Gastrocnemius medialis (tissue), 4 donors: ENCODE measurements around the gene SPRYD3. TPM values are rescaled to one million over a fixed set of nuclear protein-coding genes. Genes with fewer than 3 reads are reported as not detected.
"Not testable (repeated sequence)": the region's sequence is repeated elsewhere in the genome, so short reads cannot be mapped to it uniquely, and the experiment has no call there.

Source experiments
- ATAC-seq, 2 donors: fragments of 150-250 bp; one replicate each; pipeline ENCODE4 v1.9.1; 2016
- DNase-seq, 2 donors: peaks; one replicate each; pipeline ENCODE4 v3.0.0-alpha.2; 2019
- H3K27ac ChIP-seq, 4 donors: fragments of 200-600 bp; sonication (generic); 1 replicate in 1 of 4; 2 replicates in 3 of 4; pipeline ENCODE4 v1.5.1; 2016 to 2018; ENCODE audit warnings: mild to moderate bottlenecking in 2 of 4, moderate library complexity in 1 of 4
- H3K27me3 ChIP-seq, 3 donors: fragments of 200-600 bp; sonication (generic) in 2 of 3; 1 replicate in 1 of 3; 2 replicates in 2 of 3; pipeline versions ENCODE4 v1.5.1 to v1.6.0; 2016 to 2019; ENCODE audit warnings: mild to moderate bottlenecking in 1 of 3, moderate library complexity in 1 of 3
- H3K36me3 ChIP-seq, 2 donors: fragments of 200-600 bp; sonication (generic) in 1 of 2; one replicate each; pipeline ENCODE4 v1.5.1; 2017 to 2018
- H3K4me1 ChIP-seq, 2 donors: fragments of 200-600 bp; sonication (generic) in 1 of 2; one replicate each; pipeline ENCODE4 v1.5.1; 2016 to 2017; ENCODE audit warnings: mild to moderate bottlenecking in 2 of 2
- H3K4me3 ChIP-seq, 4 donors: fragments of 200-600 bp; sonication (generic) in 3 of 4; 1 replicate in 1 of 4; 2 replicates in 3 of 4; pipeline ENCODE4 v1.5.1; 2016 to 2019; ENCODE audit warnings: mild to moderate bottlenecking in 2 of 4
- H3K9me3 ChIP-seq, 3 donors: fragments of 200-600 bp; sonication (generic) in 2 of 3; 1 replicate in 1 of 3; 2 replicates in 2 of 3; pipeline ENCODE4 v1.5.1; 2016 to 2019
- POLR2A ChIP-seq, 2 donors: fragments of 450-650 bp; IDR thresholded peaks; one replicate each; pipeline ENCODE4 v1.6.1; 2017; ENCODE audit warnings: antibody characterized with exemption in 2 of 2, mild to moderate bottlenecking in 2 of 2, moderate library complexity in 2 of 2
- in situ Hi-C, 4 donors: fragments of 200-750 bp; cut with MboI; loops; one replicate each; pipeline versions ENCODE4 v1.15.0 to v1.8.0; 2017; ENCODE audit warnings: low sequenced_read_pairs in 4 of 4
- intact Hi-C: fragments of 100-400 bp; cut with DNase I; formaldehyde crosslinking; loops from one replicate; pipeline ENCODE4 v1.15.1; 2023; ENCODE audit warnings: low total_unique reads
- total RNA-seq, 4 donors: library from RNA; depleted of rRNA; stranded (reverse); fragments of >200 nt; gene quantifications; one replicate each; pipeline versions ENCODE4 v1.1.0 to v1.2.3, GENCODE V29; 2016
- TF ChIP-seq, protein P1 (sequence below), 5 experiments: fragments of 450-650 bp in 3 of 5; fragments of 200-600 bp in 2 of 5; sonication (generic) in 2 of 5; IDR thresholded peaks in 4 of 5; conservative IDR thresholded peaks in 1 of 5; 1 replicate in 4 of 5; 2 replicates in 1 of 5; pipeline ENCODE4 v1.5.1; 2016 to 2019; ENCODE audit warnings: antibody characterized with exemption in 5 of 5, mild to moderate bottlenecking in 3 of 5, moderate library complexity in 3 of 5

Gene SPRYD3
- total RNA-seq, 4 donors from 2014 or later: 15.9 to 29.5 (median 25.5) TPM

GRCh38 chr12:53096089-53096741, 17.0 kb upstream of the SPRYD3 start:
- Histone ChIP-seq H3K4me1 (peaks cover 12 to 21% of the 10 kb centered on the region in 2 donors), H3K36me3 (no peaks in the 10 kb centered on the region), H3K9me3 (no peaks in the 10 kb centered on the region), H3K4me3 (peak overlapping the region in 3 of 4 donors; percentile 60 to 77 (median 71)), H3K27ac (peak overlapping the region; percentile 69 to 81 (median 79)), H3K27me3 (no peaks in the 10 kb centered on the region)
- in situ Hi-C loops: no loop called here
- intact Hi-C loops: loop anchor here (5.0 kb wide), 1 partner anchor 209 kb away; no protein-coding TSS in a partner anchor
- TF ChIP-seq POLR2A (IDR thresholded peaks at IDR 0.05): no peak
- TF ChIP-seq, protein P1, sequence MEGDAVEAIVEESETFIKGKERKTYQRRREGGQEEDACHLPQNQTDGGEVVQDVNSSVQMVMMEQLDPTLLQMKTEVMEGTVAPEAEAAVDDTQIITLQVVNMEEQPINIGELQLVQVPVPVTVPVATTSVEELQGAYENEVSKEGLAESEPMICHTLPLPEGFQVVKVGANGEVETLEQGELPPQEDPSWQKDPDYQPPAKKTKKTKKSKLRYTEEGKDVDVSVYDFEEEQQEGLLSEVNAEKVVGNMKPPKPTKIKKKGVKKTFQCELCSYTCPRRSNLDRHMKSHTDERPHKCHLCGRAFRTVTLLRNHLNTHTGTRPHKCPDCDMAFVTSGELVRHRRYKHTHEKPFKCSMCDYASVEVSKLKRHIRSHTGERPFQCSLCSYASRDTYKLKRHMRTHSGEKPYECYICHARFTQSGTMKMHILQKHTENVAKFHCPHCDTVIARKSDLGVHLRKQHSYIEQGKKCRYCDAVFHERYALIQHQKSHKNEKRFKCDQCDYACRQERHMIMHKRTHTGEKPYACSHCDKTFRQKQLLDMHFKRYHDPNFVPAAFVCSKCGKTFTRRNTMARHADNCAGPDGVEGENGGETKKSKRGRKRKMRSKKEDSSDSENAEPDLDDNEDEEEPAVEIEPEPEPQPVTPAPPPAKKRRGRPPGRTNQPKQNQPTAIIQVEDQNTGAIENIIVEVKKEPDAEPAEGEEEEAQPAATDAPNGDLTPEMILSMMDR (IDR thresholded peaks at IDR 0.05 in 4 of 5, conservative IDR thresholded peaks at IDR 0.05 in 1 of 5): no peak
- DNase-seq (peak; percentile 71 to 85), ATAC-seq (peak; percentile 28 to 52)

- DNase-seq, in situ Hi-C loops, H3K4me3 ChIP-seq, H3K36me3 ChIP-seq, H3K27me3 ChIP-seq, H3K9me3 ChIP-seq, ATAC-seq: not testable (repeated sequence)
- intact Hi-C loops: loop anchor here (5.0 kb wide), 1 partner anchor 208 kb away; no protein-coding TSS in a partner anchor
- H3K4me1 ChIP-seq: peaks cover 12 to 21% of the 10 kb centered on the region in 2 donors
- peak overlapping the region in 3 of 4 donors; percentile 69 to 81 (median 80) for H3K27ac ChIP-seq
Measured at GRCh38 chr12:53095596-53095895, 16.4 kb upstream of the SPRYD3 start.

DNA sequence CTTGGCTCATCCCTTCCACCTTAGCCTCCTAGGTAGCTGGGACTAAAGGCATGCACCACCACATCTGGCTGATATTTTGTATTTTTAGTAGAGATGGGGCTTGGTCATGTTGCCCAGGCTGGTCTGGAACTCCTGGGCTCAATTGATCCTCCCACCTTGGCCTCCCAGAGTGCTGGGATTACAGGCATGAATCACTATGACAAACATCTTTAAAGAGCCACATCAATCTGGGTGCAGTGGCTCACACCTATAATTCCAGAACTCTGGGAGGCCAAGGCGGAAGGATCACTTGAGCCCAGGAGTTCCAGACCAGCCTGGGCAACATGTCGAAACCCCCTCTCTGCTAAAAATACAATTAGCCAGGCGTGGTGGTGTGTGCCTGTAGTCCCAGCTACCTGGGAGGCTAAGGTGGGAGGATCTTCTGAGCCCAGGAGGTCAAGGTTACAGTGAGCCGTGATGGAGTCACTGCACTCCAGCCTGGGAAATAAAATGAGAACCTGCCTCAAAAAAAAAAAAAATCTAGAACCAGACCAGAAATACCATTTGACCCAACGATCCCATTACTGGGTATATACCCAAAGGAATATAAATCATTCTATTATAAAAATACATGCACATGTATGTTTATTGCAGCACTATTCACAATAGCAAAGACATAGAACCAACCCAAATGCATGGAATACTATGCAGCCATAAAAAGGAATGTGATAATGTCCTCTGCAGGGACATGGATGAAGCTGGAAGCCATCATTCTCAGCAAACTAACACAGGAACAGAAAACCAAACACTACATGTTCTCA, 15.8 kb upstream of the SPRYD3 start:
- intact Hi-C loops: loop anchor here (5.0 kb wide), 1 partner anchor 208 kb away; no protein-coding TSS in a partner anchor
- H3K4me3 ChIP-seq, H3K9me3 ChIP-seq, H3K27me3 ChIP-seq, H3K27ac ChIP-seq, DNase-seq, in situ Hi-C loops, H3K36me3 ChIP-seq, ATAC-seq: not testable (repeated sequence)
- H3K4me1 ChIP-seq: peaks cover 12 to 21% of the 10 kb centered on the region in 2 donors

GRCh38 chr12:53094394-53094787, 15.2 kb upstream of the SPRYD3 start:
- intact Hi-C loops (no loop called here), in situ Hi-C loops (no loop called here)
- TF ChIP-seq, protein P1 (IDR thresholded peaks at IDR 0.05 in 4 of 5, conservative IDR thresholded peaks at IDR 0.05 in 1 of 5): no peak
- TF ChIP-seq POLR2A (IDR thresholded peaks at IDR 0.05): no peak
- ATAC-seq: no peak
- Histone ChIP-seq H3K27ac (no peak overlapping the region), H3K4me1 (peaks cover 11 to 21% of the 10 kb centered on the region in 2 donors), H3K9me3 (no peaks in the 10 kb centered on the region), H3K27me3 (no peaks in the 10 kb centered on the region), H3K36me3 (no peaks in the 10 kb centered on the region), H3K4me3 (no peak overlapping the region)
- DNase-seq: no peak

- TF ChIP-seq, protein P1 (IDR thresholded peaks at IDR 0.05 in 4 of 5, conservative IDR thresholded peaks at IDR 0.05 in 1 of 5): no peak
- TF ChIP-seq POLR2A (IDR thresholded peaks at IDR 0.05): no peak
- H3K27me3 ChIP-seq: no peaks in the 10 kb centered on the region
- no peaks in the 10 kb centered on the region for H3K36me3 ChIP-seq
- H3K9me3 ChIP-seq: no peaks in the 10 kb centered on the region
- H3K4me3 ChIP-seq: no peak overlapping the region
- intact Hi-C loops: no loop called here
- DNase-seq (no peak), ATAC-seq (no peak)
- peaks cover 8 to 21% of the 10 kb centered on the region in 2 donors for H3K4me1 ChIP-seq
- in situ Hi-C loops: no loop called here
- no peak overlapping the region for H3K27ac ChIP-seq
Measured at GRCh38 chr12:53093777-53094393, 14.7 kb upstream of the SPRYD3 start.
